ENCODE measurements around the gene EIF3I.
"Not testable (repeated sequence)": the region's sequence is repeated elsewhere in the genome, so short reads cannot be mapped to it uniquely, and the experiment has no call there.

EIF3I gene

DNA sequence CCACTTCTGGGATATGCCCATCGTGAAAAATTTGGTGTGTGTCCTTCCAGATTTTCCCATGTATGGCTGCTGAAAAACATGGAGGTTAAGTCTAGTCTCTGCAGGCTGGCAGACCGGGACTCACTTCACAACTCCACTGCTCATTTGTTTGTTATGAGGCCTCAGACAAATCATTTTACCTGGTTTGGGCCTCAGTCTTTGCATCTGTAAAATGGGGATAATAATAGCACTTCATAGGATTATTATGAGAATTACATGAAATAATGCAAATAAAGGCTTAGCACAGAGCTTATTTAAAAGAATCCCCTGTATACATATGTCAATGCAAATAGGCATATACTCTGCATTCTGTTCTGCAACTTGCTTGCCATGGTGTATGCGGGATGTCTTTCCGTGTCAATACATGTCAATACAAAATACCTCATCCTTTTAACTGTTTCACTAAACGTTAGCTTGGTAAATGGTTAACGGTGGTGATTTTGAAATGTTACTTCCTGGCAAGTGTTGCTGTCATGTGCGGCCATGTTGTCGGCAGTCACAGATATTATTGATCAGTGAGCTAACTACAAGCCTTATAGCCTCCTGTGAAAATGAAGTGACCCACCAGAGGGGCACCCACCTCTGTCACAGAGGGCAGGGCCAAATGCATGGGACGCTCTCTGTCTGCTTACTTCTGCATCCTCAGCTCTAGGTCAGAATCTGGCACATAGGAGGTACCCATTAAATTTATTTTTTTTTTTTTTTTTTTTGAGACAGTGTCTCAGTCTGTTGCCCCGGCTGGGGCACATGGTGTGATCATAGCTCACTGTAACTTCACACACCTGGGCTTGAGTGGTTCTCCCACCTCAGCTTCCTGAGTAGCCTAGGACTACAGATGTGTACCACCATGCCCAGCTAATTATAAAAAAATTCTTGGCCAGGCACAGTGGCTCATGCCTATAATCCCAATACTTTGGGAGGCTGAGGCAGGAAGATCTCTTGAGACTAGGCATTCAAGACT, 33.2 kb downstream of the EIF3I start:
- no peak for DNase-seq
- intact Hi-C loops (cut with DNase I), result no loop called here

DNA sequence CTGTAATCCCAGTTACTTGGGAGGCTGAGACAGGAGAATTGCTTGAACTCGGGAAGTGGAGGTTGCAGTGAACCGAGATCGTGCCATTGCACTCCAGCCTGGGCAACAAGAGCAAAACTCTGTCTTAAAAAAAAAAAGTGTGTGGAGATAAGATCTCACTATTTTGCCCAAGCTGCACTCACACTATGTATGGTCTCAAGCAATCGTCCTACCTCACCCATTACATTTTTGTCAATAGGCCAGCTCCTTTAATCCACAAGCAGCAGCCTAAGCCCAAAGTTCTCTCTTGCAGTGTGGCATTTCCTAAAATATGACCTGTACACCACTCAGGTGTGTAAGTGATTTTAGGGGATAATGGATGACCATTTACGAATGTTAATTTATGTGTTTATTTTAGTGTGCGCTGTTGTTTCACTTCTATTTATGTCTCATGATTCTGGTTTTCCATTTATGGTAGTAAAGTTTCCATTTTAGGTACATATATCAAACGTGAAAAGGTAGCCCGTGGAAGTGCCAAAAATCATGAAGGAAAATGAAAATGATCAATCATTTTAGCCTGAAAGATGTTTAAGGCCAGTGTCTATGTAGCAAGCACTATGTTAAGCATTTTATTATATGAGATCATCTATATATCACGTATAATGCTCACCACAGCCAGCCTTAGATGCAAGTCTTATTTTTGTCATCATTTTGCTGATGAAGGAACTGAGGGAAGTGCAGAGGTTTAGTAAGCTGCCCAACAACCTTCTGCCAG, 34.4 kb downstream of the EIF3I start:
- intact Hi-C loops (cut with DNase I), result no loop called here

DNA sequence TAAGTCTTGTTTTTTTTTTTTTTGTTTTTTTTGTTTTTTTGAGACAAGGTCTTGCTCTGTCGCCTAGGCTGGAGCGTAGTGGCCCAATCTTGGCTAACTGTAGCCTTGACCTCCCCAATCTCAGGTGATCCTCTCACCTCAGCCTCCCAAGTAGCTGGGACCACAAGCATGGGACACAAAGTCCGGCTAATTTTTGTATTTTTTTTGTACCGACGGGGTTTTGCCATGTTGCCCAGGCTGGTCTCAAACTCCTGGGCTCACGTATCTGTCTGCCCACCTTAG, 35.0 kb downstream of the EIF3I start:
- intact Hi-C loops (cut with DNase I), result no loop called here

More for the DNA sequence above, 34.4 kb downstream of the EIF3I start:
- no peak for DNase-seq

DNA sequence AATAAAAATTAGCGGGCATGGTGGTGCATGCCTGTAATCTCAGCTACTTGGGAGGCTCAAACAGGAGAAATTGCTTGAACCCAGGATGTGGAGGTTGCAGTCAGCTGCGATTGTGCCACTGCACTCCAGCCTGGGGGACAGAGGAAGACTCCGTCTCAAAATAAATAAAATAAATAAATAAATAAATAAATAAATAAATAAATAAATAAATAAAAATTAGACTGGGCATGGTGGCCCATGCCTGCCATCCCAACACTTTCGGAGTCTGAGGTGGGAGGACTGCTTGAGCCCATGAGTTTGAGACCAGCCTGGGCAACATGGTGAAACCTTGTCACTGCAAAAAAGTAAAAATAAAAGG, 41.0 kb downstream of the EIF3I start:
- DNase-seq; intact Hi-C loops (cut with DNase I): not testable (repeated sequence)

More for the DNA sequence above, 35.0 kb downstream of the EIF3I start:
- no peak for DNase-seq

DNA sequence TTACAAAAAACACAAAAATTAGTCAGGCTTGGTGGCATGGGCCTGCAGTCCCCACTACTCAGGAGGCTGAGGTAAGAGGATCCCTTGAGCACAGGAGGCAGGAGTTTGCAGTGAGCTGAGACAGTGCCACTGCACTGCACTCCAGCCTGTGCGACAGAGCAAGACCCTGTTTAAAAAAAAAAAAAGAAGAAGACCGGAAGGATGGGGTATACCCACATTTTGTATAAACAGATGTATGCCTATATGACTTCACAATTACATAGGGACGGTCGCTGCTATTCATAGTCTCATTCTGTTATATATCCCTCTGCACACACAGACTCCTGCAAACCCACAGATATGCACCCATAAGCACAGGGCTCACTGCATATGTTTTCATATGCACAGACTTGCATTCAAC, 41.5 kb downstream of the EIF3I start:
- intact Hi-C loops (cut with DNase I), result no loop called here
- no peak for DNase-seq

DNA sequence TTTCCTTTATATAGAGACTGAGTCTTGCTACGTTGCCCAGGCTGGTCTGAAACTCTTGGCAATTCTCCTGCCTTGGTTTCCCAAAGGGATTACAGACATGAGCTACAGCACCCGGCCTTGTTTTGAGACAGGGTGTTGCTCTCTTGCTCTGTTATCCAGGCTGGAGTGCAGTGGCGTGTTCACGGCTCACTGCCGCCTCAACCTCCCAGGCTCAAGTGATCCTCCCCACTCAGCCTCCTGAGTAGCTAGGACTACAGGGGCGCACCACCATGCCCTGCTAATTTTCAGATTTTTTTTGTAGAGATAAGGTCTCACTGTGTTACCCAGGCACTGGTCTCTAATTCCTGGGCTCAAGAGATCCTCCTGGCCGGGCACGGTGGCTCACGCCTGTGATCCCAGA, 43.6 kb downstream of the EIF3I start:
- DNase-seq, result no peak
- intact Hi-C loops (cut with DNase I), result no loop called here

DNA sequence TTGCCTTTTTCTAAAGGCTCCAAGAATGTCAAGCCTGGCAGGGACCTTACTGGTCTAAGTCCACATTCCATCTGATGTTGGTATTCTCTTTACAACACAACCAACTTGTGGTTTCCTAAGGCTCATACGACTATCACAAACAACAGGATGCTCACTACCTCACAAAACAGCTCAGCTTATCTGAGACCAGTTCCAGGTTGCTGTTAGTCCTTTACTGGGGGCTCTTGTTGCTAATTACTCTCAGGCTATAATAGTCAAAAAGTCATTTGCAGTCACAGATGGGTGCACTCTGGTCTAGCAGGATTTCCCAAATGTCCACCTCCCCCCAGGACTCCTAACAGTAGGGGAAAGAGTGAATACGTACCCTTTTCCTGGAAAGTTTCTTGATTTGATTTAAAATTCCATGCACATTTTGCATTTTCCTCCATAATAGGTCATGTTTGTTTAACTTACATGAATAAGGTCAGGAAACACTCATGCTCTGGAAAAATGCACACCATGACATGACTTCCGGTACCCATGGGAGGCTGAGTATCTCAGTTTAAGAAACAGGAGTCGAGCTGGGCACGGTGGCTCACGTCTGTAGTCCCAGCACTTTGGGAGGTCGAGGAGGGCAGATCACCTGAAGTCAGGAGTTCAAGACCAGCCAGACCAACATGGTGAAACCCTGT, 44.8 kb downstream of the EIF3I start:
- no peak for DNase-seq
- intact Hi-C loops (cut with DNase I), result no loop called here

DNA sequence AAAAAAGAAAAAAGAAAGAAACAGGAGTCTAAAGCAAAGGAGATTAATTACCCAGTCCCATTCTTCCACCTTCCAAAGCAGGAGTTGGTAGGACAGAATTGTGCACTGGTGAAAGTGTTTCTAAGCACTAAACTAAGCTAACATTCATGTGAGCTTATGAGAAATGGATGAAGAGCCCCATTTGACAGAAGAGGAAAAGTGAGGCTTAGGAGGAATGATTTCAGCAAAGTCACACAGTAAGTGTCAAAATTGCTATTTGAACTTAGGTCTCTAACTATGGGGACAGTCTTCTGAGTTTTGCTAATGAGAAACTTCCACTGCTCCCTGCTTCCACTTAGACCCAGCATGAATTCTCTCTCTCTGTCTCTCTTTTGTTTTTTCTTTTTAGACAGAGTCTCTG, 47.5 kb downstream of the EIF3I start:
- intact Hi-C loops (cut with DNase I), result no loop called here
- no peak for DNase-seq

DNA sequence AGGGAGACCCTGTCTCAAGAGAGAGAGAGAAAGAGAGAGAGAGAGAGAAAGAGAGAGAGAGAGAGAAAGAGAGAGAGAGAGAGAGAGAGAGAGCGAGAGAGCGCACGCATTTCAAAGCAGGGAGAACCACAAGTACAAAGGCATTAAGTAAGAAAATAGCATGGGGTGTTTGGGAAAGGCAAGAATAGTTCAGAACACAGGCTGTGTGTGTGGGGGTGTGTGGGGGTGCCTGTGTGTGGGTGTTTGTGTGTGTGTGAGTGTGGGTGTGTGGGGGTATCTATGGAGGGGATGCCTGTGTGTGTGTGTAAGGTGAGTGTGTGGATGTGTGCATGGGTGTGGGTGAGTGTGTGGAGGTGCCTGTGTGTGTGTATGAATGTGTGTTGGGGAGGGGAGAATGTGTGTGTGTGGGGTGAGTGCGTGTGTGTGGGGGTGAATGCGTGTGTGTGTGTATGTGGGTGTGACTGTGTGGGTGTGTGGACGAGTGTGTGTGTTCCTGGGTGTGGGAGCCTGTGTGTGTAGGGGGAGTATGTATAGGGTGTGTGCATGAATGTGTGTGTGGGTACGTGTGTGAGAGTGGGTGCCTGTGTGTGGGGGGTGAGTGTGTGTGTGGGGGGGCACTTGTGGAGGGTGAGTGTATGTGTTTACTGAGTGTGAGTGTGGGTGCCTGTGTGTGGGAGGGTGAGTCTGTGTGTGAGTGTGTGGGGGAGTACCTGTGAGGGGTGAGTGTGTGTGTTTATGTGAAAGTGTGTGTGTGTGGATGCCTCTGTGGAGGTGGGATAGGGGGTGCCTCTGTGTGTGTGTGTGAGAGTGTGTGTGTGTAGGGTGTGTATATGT, 50.6 kb downstream of the EIF3I start:
- intact Hi-C loops (cut with DNase I), result no loop called here
- DNase-seq, result no peak

DNA sequence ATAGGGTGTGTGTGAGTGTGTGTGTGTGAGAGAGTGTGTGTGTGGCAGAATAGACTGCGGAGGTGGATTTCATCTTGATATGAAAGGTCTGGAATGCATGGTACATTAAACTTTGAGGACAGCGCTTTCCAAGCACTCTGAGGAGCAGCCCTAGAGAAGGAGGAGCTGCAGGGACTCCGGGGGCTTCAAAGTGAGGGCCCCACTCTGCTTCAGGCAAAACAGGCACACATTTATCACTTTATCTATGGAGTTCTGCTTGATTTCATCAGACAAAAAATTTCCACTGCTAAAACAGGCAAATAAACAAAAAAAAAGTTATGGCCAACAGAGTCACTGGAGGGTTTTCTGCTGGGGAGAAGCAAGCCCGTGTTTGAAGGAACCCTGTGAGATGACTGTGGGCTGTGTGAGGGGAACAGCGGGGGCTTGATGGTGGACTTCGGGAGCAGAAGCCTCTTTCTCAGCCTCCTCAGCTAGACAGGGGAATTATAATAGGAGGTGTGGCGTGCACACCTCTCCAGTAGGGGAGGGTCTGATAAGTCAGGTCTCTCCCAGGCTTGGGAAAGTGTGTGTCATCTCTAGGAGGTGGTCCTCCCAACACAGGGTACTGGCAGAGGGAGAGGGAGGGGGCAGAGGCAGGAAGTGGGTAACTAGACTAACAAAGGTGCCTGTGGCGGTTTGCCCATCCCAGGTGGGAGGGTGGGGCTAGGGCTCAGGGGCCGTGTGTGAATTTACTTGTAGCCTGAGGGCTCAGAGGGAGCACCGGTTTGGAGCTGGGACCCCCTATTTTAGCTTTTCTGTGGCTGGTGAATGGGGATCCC, 51.4 kb downstream of the EIF3I start:
- DNase-seq, result no peak
- intact Hi-C loops (cut with DNase I), result no loop called here

DNA sequence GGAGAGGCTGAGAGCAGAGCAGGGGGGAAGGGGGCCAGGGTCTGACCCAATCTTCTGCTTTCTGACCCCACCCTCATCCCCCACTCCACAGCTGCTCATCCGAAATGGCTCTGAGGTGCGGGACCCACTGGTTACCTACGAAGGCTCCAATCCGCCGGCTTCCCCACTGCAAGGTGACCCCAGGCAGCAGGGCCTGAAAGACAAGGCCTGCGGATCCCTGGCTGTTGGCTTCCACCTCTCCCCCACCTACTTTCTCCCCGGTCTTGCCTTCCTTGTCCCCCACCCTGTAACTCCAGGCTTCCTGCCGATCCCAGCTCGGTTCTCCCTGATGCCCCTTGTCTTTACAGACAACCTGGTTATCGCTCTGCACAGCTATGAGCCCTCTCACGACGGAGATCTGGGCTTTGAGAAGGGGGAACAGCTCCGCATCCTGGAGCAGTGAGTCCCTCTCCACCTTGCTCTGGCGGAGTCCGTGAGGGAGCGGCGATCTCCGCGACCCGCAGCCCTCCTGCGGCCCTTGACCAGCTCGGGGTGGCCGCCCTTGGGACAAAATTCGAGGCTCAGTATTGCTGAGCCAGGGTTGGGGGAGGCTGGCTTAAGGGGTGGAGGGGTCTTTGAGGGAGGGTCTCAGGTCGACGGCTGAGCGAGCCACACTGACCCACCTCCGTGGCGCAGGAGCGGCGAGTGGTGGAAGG, 52.6 kb downstream of the EIF3I start:
- intact Hi-C loops (cut with DNase I), result no loop called here
- no peak for DNase-seq

DNA sequence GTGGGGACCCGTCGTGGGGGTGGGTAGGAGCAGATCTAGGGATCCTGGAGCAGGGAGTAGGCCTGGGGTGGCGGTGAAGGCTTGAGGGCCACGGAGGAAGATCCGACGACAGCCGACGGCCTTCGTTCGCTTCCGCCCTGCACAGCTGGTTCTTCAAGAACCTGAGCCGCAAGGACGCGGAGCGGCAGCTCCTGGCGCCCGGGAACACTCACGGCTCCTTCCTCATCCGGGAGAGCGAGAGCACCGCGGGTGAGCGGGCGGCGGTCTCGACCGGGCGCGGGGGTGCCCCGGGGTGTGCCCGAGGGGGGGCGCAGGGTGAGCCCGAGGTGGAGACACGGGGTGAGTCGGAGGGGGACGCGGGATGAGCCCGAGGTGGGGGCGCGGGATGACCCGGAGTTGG, 53.2 kb downstream of the EIF3I start:
- intact Hi-C loops (cut with DNase I), result no loop called here

DNA sequence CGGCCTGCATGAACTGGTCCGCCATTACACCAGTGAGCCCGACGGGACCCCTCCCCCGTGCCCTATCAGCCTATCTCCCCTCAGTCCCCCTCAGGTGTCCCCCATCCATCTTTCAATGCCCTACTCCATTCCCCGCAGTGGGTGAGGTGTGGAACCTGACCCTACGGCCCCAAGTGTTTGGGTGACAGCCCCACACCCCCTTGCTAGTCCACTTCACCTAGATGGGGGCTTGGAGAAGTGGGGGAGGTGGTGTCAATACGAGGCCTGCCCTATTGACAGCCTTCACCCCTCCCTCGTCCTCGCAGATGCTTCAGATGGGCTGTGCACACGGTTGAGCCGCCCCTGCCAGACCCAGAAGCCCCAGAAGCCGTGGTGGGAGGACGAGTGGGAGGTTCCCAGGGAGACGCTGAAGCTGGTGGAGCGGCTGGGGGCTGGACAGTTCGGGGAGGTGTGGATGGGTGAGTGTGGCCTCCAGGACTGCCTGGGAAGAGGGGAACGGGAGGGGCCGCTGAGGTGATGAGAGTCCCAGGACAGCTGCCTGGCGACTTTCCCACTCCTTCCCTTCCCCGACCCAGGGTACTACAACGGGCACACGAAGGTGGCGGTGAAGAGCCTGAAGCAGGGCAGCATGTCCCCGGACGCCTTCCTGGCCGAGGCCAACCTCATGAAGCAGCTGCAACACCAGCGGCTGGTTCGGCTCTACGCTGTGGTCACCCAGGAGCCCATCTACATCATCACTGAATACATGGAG, 54.0 kb downstream of the EIF3I start:
- peak in 1 of 10 donors; percentile 60 for DNase-seq
- intact Hi-C loops (cut with DNase I), result no loop called here

More for the DNA sequence above, 53.2 kb downstream of the EIF3I start:
- no peak for DNase-seq

All from posterior cingulate gyrus (tissue), 11 donors.